HUDEP-2 (cell line): Measurements from ENCODE around the gene SRSF8.
"Not testable (repeated sequence)": the region's sequence is repeated elsewhere in the genome, so short reads cannot be mapped to it uniquely, and the experiment has no call there.

Experiments
- DNase-seq, 76 experiments: peaks; one replicate each; lab custom pipeline; 2025; ENCODE audit not compliant: unreplicated experiment in 76 of 76; lab: John Stamatoyannopoulos, UW

The SRSF8 gene

GRCh38 chr11:95066716-95067038 is at the start of gene SRSF8:
TSS of gene SRSF8 (plus strand) at chr11:95066919. CDS start at chr11:95067227, 308 bp downstream.
- peak in 1 of 76 experiments; percentile 48 for DNase-seq

GRCh38 chr11:95021468-95021867 is 45.3 kb upstream of the SRSF8 start:
- DNase-seq, result not testable (repeated sequence)

GRCh38 chr11:95024958-95025357 is 41.8 kb upstream of the SRSF8 start, which contains the start of gene KDM4E:
TSS of gene KDM4E (plus strand) at chr11:95025258. CDS start at chr11:95025558, 300 bp downstream.
- no peak for DNase-seq

- DNase-seq, result not testable (repeated sequence)
These were observed 41.1 kb upstream of the SRSF8 start for GRCh38 chr11:95025594-95025993.

DNA sequence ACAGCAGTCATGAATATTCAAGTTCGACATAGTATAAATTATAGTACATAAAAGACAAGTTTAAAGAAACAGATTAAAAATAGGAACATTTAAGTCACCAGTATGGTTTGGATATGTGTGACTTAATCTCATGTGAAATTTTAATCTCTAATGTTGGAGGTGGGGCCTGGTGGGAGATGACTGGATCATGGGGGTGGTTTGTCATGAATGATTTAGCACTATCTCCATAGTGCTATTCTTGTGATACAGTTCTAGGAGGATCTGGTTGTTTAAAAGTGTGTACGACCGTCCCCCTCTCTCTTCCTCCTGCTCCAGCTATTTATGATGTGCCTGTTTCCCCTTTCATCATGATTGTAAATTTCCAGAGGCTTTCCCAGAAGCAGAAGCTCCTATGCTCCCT is 38.4 kb upstream of the SRSF8 start:
- no peak for DNase-seq

DNA sequence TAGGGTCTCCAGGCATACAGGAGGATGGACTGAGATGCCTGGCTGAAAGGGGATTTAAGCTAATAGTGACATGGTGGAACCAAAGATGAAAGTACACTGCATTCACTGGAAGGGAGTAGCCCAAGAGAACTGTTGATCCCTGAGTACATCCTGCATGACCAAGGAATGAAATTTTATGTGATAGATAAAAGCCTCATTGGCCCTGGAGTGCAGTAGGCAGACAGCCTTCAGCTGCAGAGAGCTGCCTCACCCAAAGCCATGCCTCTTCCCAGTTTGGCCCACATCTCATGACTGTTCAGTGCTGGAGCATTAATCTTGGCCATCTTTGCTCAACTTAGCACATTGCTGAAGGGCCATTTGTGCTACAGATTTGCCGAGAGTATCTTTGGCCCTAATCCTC is 33.7 kb upstream of the SRSF8 start:
- no peak for DNase-seq

DNA sequence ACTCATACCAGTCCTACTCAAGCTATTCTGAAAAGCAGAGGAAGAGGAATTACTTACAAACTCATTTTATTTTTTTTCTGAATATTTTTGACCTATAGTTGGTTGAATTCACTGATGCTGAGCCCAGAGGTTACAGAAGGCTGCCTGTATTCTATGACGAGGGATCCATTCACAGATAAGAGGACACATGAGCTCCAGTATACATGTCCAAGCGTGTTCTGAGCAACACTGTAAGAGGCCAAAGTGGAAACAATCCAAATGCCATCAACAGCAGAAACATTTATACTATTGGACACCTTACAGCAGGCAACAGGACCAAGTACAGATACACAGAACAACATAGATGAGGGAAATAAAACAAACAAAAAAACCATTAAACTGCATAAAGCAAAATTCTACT is 31.4 kb upstream of the SRSF8 start:
- no peak for DNase-seq

GRCh38 chr11:95037356-95038035 is 29.2 kb upstream of the SRSF8 start:
- DNase-seq, result not testable (repeated sequence)

GRCh38 chr11:95042239-95042638 is 24.5 kb upstream of the SRSF8 start:
- no peak for DNase-seq

GRCh38 chr11:95042906-95043305 is 23.8 kb upstream of the SRSF8 start:
- DNase-seq, result no peak

DNA sequence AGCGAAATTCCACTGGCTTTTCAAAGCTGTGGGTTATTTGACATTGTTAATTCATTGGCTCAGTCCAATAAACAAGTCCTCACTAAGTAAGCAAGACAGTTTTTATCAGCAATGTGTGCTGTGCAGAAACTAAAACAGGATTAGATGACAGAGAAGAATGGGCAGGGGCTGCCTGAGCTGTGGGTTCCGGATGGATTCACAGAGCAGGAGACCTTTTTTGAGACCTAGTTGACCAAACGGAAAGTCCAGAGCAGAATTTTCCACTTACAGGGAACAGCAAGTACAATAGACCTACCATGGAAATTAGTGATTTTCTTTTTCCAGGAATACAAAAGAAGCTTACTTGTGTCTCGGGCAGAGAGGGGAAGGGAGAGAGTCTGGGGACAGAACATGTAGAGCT is 22.7 kb upstream of the SRSF8 start:
- DNase-seq, result no peak

GRCh38 chr11:95045812-95046211 is 20.9 kb upstream of the SRSF8 start:
- no peak for DNase-seq

GRCh38 chr11:95049122-95049521 is 17.6 kb upstream of the SRSF8 start, which contains the start of gene KDM4F:
TSS of gene KDM4F (plus strand) at chr11:95049422.
- not testable (repeated sequence) for DNase-seq

DNA sequence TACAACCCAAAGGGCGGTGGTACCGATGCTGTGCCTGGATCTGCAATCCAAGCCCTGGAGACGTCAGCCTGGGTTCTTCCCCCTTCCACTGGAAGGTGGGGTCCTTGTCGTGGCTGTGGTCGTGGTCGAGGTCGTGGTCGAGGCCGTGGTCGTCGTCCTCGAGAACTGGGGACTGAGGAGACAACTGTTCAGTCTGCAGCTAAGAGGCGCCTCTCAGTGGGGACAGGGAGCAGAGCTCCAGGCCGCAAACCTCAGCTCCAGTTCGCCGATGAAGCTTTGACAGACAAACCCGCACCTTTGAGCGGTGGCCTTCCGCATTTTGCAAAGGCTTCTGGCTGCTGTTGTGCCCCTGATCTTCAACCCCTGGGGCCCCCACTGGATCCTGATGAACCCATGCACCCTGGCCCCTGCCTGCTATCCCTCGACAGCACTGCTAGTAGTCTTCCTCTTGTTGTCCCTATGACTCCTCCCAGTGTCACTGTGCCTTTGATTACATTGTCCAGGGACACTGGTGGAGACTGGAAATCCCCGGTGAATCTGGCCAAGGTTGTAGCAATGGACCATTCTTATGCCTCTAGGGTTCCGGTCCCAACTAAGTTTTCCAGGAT is 16.0 kb upstream of the SRSF8 start:
- DNase-seq, result no peak

- no peak for DNase-seq
These were observed 12.4 kb upstream of the SRSF8 start for GRCh38 chr11:95054356-95054755.

DNA sequence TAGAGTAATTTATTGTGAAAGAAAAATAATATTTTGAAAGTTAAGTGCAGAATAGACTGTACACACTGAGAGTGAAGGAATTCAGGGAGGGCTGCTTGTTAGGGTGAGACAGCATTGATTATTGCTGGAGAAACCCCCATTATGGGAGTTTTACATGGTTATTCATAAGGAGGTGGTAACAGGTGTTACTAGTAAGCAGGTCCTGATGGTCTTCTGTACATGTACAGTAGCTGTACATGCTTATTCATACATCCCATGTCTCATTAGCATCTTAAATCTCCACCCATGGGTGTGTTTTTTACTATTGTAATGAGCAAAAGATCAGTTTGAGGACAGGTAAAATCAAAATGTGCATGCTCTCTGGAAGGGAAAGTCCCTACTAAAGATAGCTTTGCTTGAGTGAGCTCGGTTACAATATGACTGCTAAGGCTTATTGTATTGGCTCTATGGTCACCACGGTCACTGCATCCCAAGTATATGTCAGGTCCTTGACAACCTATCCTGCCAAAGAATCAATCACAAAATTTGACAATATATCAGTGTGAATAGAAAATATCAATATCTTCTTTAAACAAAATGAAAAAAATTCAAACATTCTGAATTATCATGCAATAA is 11.3 kb upstream of the SRSF8 start:
- DNase-seq, result no peak

DNA sequence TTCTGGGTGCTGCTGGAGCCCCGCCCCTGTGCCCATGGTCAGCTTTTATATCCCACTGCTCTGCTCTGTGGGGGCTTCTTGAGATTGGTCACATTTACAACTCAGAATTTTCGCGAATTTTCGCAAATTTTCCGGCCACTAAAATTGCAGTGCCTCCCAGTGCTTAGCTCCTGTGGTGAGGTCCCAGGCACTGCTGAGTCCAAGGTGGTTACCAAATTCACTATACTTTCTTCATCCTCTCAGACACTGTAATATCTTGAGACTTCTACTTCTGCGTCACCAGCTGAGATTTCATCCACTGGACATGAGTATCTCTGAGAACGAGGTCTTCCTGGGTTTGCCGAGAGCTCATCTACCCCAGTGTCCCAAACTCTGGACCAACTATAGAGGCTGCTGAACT is 8.8 kb upstream of the SRSF8 start:
- DNase-seq, result no peak

DNA sequence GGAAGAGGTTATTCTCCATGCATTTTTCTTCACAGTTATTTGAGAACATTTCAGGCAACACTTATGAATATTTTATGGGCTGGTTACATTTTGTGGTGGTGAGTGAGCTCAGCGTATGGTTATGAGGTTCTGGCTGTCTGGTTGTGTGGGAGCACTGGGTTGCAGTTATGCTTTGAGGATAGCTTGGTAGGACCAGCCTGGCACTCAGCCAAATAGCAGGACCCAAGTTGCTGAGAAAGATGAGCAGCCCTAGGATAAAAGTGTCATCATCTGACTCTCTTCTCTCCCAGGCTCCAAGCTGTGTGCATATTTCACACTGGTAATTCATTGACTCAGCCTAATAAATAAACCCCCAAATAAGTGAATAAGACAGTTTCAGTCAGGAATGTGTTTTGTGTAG is 8.1 kb upstream of the SRSF8 start:
- DNase-seq, result no peak

GRCh38 chr11:95059046-95059445 is 7.7 kb upstream of the SRSF8 start:
- no peak for DNase-seq

GRCh38 chr11:95065336-95065735 is 1.4 kb upstream of the SRSF8 start:
- DNase-seq, result no peak

DNA sequence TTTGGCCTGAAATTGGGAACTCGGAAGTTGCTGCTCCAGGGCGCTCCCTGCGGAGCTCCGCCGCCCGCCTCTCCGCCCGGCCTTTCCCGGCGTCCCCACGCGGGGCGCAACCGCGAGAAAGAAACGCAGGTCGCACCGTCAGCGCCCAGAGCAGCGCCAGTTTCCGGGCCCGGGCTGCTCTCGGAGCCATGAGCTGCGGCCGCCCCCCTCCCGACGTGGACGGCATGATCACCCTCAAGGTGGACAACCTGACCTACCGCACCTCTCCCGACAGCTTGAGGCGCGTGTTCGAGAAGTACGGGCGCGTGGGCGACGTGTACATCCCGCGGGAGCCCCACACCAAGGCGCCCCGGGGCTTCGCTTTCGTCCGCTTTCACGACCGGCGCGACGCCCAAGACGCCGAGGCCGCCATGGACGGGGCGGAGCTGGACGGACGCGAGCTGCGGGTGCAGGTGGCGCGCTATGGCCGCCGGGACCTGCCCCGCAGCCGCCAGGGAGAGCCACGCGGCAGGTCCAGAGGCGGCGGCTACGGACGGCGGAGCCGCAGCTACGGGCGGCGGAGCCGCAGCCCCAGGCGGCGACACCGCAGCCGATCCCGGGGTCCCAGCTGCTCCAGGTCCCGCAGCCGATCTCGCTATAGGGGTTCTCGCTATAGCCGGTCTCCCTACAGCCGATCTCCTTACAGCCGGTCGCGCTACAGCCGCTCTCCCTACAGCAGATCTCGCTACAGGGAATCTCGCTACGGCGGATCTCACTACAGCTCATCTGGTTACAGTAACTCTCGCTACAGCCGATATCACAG is 521 bp downstream of the SRSF8 start:
- DNase-seq, result peak in 70 of 76 experiments; percentile 8 to 78 (median 56)
